NCI-H2227 treated with DMSO at 0.1 percent for 48 hours (cell line): ENCODE measurements around the gene AGAP6.
"Not testable (repeated sequence)": the region's sequence is repeated elsewhere in the genome, so short reads cannot be mapped to it uniquely, and the experiment has no call there.

Source experiments
- DNase-seq: peaks from one replicate; lab custom pipeline; 2025; lab: John Stamatoyannopoulos, UW

The AGAP6 gene

DNA sequence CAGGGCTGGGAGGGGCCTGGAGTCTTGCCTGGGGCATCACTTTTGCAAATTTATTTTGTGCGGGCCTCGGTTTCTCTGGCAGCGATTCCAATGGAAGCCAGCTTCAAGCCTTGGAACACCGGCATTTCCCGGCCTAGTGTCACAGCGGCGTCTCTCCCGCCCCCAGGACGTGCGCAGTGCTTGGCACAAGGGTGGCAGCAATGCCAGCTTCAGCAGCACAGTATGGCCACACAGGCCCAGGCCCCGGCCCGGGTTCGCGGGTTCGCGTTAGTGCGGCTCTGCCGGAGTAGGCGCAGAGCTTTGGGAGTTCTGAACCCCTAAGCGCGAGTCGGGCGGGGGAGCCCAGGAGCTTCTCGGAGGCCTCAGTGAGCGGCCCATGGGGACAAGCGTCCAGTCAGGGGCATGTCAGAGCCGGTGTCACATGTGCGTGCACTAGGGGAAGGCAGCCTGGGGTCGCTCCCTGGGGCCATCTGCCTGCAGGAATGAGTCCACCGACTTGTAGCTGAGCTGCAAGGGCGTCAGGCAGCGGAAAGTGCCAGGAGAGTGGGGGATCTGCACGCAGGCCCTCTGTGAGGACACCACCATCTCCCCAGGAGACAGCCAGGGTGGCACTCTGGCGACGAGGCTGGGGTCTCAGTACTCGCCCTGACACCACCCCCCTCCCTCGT is 36.6 kb downstream of the AGAP6 start:
- DNase-seq: not testable (repeated sequence)

DNA sequence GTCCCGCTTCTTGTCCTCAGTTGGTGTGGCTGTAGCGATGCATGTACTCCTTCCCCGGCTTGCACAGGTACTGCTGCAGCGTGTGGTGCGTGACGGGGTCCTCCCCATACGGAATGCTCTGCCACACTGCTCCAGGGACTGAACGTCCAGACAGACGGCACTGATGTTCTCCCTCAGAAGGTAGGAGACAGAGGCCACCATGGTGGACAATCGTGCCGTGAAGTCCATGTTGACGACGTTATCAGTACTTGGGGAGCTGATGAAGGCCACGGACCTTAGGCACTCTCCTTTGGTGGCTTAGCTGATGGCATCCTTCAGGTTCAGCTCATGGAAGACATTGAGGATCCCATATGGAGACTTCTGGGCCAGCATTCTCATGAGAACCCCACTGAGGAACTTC is 37.4 kb downstream of the AGAP6 start:
- no peak for DNase-seq

DNA sequence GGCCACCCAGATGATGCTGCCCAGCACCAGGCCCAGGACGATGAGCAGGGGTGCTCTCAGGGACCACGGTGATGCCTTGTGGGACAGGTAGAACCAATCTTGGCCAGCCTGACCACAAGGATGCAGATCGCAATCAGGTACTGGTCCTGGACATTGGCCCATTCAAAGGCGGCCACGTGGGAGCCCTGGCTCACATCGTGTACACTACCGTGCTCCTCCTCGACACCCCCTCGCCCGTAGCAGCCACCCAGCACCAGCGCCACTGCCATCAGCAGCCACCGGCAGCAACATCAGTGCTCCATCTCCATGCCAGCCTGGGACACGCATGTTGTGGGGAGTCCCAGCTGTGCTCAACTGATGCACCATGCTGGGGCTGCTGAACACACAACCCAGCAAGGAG is 39.0 kb downstream of the AGAP6 start:
- no peak for DNase-seq

DNA sequence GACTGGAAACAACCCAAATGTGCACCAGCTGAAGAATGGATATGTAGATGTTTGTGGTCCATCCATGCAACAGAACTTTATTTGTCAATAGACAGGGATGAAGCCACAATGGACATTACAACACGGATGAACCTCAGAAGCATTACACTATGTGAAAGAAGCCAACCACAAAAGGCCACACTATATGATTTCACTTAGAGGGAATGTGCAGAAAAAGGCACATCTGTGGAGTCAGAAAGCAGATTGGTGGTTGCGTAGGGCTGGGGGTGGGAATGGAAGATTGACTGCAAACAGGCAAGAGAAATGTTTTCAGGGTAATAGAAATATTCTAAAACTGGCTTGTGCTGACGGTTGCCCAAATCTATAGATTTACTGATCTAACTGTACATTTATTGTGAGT is 45.3 kb downstream of the AGAP6 start:
- DNase-seq: no peak

DNA sequence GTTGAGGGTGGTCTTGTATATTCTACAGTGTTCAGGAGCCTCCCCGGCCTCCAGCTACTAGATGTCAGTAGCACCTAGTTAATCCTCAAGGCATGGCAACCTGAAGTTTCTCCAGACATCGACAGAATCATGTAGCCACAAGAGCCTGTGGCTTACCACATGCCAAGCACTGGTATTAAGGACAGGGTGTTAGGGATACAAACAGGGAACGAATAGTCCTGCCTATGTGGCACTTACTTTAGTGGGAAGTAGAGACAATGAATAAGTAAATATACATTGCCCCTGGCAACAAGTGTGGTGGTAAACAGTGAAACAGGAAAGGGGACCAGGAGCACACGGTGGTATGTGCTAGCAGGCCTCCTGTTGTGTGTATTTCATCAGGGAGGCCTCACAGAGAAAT is 47.1 kb downstream of the AGAP6 start:
- DNase-seq: not testable (repeated sequence)

DNA sequence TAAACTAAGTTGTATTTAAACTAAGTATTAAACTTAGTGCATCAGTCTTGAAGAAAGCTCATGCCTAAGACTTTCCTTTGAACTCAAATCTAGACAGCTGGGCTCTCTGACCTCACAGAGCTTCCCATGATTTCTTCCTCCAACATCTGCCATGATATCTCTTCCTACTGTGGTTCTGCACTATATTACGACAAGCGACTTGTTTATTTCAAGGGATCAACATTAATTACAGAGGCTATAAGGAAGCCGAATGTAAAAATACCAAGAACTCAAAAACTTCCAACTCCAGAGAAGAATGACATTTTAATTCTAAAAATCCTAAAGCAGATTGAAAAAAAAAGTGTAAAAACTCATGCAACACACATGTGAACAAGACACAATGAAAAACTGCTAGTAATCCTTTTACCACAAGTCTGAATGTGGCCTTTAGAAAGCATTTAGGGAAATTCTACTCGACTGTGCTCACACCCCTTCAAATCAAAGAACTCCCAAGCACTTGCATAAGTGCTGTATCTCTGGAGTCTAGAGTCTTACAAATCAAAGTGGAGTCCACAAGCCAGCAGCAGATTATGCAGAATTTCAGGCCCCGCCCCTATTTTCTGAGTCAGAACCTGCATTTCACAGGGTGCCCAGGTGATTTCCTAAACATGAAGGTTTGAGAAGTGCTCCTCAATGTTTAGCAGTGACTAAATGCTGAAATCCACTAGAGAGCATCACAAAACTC is 56.9 kb downstream of the AGAP6 start:
- no peak for DNase-seq

DNA sequence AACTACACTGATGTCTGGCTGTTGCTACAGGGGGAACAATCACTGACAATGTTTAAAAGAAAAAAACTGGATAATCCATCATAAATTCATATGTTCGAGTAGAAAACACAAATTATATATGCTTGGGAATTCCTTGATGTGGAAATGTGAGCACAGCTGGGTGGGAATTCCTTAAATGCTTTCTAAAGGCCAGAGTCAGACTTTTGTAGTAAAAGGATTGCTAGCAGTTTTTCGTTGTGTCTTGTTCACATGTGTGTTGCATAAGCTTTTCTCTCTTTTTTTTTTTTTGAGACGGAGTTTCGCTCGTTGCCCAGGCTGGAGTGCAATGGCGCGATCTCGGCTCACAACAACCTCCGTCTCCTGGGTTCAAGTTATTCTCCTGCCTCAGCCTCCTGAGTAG is 58.3 kb downstream of the AGAP6 start:
- not testable (repeated sequence) for DNase-seq

DNA sequence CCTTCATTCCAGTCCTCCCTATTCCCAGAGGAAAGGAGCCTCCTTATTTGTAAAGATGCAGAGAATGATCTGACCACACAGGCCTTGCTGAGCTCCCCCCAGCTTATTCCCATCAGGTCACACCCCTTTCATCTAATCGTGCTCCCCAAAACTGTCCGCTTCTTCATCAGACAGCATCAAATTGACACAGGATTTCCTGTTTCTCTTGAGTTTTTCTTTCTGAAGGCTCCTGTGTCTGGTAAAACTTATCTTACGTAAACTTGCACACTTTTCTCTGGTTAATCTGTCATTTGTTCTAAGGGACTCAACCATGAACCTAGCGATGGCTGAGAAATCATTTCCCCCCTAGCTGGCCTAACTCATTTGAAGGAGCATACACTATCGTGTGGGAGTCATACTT is 59.4 kb downstream of the AGAP6 start:
- not testable (repeated sequence) for DNase-seq

DNA sequence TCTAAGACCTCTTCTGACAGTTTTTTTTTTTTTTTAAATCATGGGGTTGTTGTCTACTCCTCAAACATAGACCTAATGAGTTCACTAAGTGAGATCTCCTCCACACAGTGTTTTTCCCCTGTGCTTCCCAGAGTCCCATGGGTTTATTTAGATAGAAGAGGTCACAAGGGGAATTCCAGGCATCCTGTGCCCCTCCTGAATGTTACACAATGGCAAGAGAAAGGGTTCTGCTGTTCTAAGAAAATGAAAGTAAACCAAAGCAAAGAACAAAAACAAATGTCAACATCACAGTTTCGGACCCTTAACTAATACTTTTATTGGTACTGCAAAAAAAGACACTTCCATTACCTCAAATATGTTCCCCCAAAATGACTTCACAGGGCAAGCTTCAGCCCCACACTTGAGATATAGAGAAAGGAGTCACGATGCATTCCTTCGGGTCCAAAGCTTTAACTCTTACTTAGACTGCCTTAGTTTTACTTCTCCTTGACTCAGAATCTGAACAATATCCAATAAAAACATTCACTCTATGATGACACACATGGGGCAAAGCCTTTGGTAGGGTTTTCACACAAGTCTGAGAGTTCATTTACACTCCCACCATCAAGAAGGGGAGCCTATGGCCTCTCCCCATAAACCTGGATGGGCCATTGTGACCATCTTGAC is 63.9 kb downstream of the AGAP6 start:
- DNase-seq: not testable (repeated sequence)

DNA sequence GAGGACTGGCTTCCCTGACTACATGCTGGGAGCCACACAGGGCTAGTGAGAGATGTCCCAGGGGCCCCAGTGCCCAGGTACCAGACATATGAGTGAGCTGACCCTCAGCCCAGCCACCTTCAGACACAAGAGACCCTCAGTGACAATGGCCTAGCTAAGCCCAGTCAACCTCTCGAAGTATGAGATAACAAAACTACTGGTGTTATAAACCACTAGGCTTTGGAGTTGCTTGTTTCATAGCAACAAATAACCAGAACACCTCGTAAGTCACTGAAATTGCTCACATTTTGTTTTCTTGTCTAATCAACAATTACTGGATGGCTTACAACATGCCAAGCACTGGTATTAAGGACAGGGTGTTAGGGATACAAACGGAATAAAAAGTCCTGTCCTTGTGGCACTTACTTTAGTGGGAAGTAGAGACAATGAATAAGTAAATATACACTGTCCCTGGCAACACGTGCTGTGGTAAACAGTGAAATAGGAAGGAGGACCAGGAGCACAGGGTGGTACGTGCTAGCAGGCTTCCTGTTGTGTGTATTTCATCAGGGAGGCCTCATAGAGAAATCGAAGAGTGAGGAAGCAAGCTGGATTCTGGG is 64.7 kb downstream of the AGAP6 start:
- DNase-seq: not testable (repeated sequence)

DNA sequence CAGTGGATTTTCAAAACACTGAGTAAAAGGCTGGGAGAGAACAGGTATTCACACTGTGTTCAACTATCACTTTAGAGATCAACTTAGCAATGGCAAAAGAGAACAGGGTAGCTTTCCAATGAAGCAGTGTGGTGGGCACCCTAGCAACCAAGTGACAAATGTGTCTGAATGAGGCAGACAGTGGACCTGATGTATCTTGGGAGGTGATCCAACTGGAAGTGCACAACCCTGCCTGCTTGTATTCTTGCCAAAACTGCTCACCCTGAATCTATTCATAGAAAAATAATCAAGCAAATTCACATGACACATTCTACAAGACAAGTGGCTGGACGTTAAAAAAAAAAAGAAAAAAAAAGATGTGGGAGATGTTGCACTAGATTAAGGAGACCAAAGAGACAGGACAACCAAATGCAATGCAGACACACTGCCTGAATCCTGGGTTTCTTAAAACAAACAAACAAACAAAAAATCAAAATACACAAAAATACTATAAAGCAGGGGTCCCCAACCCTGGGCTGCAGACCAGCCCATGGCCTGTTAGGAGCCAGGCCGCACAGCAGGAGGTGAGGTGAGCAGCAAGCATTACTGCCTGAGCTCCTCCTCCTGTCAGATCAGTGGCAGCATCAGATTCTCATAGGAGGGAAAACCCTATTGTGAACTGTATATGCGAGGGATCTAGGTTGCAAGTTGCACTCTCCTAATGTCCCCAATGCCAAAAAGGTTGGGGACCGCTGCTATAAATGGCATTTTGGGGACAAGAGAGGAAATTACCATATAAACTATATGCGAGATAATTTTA is 67.5 kb downstream of the AGAP6 start:
- not testable (repeated sequence) for DNase-seq

DNA sequence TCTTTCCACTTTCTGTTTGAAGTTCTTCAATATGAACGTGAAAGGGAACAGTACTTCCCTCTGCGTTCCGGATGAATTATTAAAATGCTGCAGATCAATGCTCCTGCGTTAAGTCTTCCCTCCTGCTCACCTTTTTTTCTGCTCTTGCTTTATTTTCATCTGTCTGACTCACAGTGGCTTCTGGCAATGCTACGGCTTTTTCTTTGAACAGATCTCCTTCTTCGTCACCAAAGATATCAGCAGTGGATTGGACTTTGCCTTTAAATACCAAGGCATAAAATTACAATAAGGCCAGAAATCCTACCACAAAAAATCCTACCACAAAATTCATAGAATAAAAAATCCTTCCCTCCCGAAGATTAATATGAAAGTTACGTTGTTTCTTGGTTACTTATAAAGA is 68.4 kb downstream of the AGAP6 start:
- DNase-seq: not testable (repeated sequence)

DNA sequence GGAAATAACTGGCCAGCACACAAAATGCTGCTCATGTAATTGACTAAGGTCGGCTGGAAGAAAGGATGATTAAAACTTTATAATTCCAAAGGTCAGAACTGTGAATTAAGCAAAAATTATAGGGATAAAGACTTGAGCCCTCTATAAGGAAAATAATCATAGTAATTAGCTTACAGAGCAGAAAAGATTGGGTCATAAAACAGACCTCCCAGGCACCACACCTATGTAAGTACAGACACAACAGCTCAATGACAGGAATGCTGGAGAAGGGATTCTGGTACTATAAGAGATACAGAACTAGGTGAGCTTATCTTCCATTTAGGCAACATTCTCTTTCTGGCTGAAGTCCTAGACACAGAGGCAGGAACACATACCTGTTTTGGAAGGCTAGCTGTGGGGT is 70.5 kb downstream of the AGAP6 start:
- DNase-seq: peak; percentile 49

DNA sequence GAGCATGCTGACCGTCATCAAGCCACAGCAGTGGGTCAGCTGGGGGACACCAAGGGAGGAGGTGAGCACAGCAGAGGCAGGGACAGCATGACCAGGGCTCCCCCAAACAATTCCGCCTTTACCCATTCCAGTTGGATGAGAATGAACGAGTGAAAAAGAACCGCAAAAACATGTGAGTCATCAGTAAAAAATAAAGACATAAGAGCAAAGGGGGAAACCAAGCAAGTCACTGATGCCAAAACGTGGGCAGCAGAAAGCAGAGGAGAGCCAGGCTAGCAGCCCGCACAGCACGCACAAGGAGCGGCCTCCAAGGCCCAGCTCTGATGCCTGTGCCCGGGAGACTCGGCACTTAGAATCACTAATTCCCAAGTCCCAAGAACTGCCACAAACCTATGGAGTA is 71.7 kb downstream of the AGAP6 start:
- DNase-seq: not testable (repeated sequence)
